Panc1 (cell line): Measurements from ENCODE around the gene RUFY2.
"Not testable (repeated sequence)": the region's sequence is repeated elsewhere in the genome, so short reads cannot be mapped to it uniquely, and the experiment has no call there.

Experiments used
- POLR2AphosphoS5 ChIP-seq: IDR thresholded peaks from 2 replicates; pipeline ENCODE4 v1.6.1; 2012; ENCODE audit warnings: mild to moderate bottlenecking, low read depth, low read length, moderate library complexity
- SIN3A ChIP-seq: IDR thresholded peaks from 2 replicates; pipeline ENCODE4 v1.6.1; 2012; ENCODE audit warnings: low read depth, mild to moderate bottlenecking, low read length, moderate library complexity, borderline replicate concordance; ENCODE audit not compliant: insufficient read depth
- TCF7L2 ChIP-seq: IDR thresholded peaks from 2 replicates; pipeline ENCODE4 v1.6.1; 2011; ENCODE audit warnings: mild to moderate bottlenecking, low read depth, low read length, inconsistent platforms
- TF ChIP-seq, protein P1 (sequence below): fragments of 450-650 bp; IDR thresholded peaks from 2 replicates; pipeline ENCODE4 v1.5.1; 2017; ENCODE audit warnings: mild to moderate bottlenecking
- TF ChIP-seq, protein P2 (sequence below), 2 experiments: IDR thresholded peaks; 2 replicates each; pipeline ENCODE4 v1.6.1; 2011 to 2012; ENCODE audit warnings: low read depth in 2 of 2, control low read depth in 1 of 2, low read length in 1 of 2, mild to moderate bottlenecking in 1 of 2, moderate library complexity in 1 of 2; ENCODE audit not compliant: insufficient read depth in 1 of 2

DNA sequence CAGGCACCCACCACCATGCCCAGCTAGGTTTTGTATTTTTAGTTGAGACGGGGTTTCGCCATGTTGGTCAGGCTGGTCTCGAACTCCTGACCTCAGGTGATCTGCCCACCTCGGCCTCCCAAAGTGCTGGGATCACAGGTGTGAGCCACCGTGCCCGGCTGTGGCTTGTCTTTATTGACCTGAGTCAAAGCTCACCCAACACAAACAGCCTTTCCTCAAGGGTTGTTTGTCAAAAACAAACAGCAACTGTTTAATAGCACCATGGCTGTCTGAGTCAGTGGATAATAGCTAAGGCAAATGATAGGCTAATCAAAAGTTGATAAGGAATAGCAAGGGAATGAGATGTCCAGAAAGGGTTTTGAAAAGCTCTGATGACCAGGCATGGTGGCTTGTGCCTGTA, 92.1 kb downstream of the RUFY2 start:
- TF ChIP-seq, protein P1, sequence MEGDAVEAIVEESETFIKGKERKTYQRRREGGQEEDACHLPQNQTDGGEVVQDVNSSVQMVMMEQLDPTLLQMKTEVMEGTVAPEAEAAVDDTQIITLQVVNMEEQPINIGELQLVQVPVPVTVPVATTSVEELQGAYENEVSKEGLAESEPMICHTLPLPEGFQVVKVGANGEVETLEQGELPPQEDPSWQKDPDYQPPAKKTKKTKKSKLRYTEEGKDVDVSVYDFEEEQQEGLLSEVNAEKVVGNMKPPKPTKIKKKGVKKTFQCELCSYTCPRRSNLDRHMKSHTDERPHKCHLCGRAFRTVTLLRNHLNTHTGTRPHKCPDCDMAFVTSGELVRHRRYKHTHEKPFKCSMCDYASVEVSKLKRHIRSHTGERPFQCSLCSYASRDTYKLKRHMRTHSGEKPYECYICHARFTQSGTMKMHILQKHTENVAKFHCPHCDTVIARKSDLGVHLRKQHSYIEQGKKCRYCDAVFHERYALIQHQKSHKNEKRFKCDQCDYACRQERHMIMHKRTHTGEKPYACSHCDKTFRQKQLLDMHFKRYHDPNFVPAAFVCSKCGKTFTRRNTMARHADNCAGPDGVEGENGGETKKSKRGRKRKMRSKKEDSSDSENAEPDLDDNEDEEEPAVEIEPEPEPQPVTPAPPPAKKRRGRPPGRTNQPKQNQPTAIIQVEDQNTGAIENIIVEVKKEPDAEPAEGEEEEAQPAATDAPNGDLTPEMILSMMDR: not testable (repeated sequence)
- TF ChIP-seq, protein P2, sequence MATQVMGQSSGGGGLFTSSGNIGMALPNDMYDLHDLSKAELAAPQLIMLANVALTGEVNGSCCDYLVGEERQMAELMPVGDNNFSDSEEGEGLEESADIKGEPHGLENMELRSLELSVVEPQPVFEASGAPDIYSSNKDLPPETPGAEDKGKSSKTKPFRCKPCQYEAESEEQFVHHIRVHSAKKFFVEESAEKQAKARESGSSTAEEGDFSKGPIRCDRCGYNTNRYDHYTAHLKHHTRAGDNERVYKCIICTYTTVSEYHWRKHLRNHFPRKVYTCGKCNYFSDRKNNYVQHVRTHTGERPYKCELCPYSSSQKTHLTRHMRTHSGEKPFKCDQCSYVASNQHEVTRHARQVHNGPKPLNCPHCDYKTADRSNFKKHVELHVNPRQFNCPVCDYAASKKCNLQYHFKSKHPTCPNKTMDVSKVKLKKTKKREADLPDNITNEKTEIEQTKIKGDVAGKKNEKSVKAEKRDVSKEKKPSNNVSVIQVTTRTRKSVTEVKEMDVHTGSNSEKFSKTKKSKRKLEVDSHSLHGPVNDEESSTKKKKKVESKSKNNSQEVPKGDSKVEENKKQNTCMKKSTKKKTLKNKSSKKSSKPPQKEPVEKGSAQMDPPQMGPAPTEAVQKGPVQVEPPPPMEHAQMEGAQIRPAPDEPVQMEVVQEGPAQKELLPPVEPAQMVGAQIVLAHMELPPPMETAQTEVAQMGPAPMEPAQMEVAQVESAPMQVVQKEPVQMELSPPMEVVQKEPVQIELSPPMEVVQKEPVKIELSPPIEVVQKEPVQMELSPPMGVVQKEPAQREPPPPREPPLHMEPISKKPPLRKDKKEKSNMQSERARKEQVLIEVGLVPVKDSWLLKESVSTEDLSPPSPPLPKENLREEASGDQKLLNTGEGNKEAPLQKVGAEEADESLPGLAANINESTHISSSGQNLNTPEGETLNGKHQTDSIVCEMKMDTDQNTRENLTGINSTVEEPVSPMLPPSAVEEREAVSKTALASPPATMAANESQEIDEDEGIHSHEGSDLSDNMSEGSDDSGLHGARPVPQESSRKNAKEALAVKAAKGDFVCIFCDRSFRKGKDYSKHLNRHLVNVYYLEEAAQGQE (IDR thresholded peaks at IDR 0.05; ENCODE audit: insufficient read depth in 1 of 2, low read depth in 2 of 2, low read length in 1 of 2): not testable (repeated sequence)
- not testable (repeated sequence) for TF ChIP-seq TCF7L2, POLR2AphosphoS5, SIN3A
